AML-193 (cell line): ENCODE results near the gene KCNJ12.
A peak's percentile ranks its signal among the peaks of the same experiment; 100 is the strongest.
"Not testable (repeated sequence)": the region's sequence is repeated elsewhere in the genome, so short reads cannot be mapped to it uniquely, and the experiment has no call there.

Source experiments
- DNase-seq, 2 experiments: peaks; one replicate each; lab custom pipeline; 2025; lab: John Stamatoyannopoulos, UW

KCNJ12 gene

DNA sequence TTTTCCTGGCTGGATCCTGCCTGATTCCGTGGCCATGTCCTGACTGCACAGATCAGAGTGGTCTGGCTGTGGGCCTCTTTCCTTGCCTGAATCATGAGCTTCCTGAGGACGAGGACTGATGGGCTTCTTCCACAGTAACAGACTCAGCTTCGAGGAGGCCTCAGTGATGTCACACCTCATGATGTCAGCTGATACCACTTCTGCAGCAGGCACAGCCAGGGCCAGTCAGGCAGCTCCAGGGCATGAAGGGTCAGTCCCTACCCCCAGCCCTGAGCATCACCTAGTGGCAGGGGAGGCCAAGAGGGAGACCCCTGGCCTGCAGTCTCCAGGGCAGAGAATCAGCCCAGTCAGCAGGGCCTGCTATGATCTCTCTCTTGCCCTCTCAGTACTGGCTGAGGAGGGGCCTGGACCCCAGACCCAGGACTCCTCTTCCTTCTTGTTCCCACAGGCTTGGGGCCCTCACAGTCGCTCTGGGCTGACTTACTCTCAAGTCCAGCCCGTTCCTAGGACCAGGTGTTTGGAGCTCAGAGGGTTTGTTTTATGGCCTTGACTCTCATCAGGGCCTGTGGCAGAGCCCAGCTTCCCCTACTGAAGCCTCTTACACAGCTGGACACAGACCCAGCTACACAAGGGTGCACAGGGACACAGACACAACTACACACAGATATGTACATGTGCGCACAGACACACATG lies 26.7 kb upstream of the KCNJ12 start:
- not testable (repeated sequence) for DNase-seq

DNA sequence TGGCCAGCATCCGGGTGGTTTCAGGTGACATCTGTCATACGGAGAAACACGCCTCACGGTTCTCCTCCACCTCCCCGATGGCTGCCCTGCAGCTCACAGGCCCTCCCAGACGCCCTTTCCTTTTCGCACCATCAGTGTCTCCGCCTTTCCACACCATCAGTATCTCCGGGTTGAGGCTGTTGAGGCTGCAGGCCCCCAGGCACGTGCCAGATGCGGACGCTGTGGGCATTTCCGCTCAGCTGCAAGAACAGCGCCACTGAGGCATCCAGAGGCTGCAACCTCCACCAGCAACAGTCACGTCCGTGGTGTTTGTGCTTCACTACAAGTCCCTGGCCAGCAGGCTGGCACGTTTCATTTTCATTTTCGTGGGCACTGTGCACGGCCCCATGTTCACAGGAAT lies 25.7 kb upstream of the KCNJ12 start:
- DNase-seq: not testable (repeated sequence)

DNA sequence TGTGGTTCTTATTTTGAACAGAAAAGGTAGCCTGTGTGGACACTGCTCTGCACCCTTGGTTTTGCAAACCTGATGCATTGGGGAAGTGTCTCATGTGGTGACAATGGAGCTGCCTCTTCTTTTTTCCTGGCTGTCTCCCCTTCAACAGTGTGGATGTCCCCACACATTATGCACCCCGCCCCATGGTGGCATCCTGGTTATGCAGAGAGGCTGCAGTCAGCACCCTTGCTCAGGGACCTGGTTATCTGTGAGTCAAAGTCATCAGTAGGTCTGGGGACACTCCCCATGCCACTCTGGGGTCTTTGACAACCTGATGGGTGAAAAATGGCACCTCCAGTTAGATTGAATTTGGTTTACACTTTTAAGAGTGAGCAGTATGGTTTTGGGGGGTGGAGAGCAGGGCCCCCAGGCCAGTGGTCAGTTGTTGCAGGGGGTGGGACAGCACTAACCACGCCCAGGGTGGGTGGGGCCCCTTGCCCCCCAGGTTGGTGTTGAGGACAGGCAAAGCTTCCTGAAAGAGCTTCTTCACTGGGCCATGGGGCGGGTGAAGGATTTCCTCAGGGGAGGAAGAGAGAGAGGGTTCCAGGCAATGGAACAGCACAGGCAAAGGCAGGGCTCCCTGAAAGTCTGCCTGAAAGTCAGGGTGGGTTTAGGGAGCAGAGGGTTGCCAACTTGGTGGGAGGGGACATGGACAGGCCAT lies 24.6 kb upstream of the KCNJ12 start:
- no peak for DNase-seq

DNA sequence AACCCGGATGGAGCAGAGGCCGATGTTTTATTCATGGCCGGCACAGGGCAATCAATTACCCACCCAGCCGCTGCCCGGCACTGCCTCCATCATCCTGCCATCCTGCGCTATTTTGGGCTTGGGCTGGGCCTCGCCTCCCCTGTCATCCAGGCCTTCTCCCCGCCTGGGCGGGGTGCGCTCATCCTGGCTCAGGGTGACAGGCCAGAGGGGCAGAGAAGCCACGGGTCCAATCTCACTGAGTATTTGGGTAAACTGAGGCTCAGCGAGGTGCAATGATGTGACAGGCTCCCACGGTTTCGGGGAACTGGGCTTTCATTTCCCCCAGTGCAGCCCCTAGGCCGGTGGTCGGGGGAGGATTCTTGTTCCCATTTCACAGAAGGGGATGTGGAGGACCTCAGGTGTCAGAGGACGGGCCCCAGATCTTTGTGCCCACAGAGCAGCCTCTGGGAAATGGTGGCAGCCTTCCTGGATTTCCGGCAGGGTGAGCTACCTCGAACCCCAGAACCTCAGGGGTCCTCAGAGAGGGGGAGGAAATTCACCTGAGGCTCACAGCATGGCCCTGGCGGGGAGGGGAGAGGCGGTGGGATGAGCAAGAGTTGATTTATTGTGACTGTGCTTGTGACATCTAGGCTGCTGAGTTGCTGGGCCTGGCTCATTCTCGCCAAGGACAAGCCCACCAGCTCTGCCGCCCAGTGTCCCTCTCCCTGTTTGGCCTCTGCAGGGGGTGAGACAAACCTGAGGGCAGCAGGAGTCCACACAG lies 23.8 kb upstream of the KCNJ12 start:
- DNase-seq: no peak

- DNase-seq: no peak
Measured at GRCh38 chr17:21352981-21353265, 23.2 kb upstream of the KCNJ12 start.

DNA sequence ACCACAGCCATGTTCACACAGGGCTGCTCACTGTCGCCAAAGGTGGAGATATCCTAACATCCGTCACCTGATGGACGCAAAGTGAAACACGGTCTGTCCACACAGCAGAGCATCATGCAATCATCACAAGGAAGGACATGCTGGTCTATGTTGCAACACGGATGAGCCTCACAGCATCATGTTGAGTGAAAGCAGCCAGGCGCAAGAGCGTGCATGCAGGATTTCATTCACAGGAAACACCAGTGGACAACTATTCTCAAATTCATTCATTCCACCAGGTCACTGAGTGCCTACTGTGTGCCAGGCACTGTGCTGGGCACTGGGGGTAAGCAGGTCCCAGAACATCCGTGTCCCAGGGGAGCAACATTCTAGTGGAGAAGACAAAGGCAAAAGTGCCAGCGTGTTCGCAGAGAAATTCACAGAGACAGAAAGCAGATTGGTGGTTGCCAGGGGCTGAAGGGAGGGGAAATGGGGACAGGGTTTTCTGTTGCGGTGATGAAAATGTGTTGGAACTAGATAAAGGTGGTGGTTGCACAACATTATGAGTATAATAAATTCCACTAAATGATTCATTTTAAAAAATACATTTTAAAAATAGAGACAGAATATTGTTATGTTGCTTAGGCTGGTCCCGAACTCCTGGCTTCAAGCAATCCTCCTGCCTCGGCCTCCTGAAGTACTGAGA lies 22.7 kb upstream of the KCNJ12 start:
- peak in 1 of 2 experiments; percentile 23 for DNase-seq

DNA sequence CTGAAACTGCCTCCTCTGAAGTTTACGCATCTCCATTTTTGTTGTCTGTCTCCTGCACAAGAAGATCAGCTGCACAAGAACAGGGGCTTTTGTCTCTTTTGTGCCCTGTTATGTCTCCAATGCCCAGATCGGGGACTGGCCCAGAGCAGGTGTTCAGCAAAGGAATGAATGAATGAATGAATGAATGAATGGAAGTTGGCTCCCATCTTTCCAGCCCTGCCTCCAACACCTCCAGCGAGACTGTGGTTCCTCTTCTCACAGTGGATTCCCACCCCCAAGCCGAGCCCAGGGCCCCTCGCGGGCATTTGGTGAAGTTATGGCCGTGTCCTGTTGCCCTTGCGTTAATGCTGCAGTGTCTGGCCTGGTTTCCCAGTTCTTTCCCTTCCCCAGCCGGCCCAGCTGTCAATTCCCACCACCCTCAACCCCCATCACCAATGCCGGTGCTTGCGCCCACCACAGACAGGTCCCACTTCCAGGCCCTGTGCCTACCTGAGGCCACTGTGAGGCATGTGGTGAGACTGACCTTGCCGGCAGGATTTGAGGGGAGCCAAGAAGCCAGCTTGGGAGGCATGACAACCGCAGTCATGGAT lies 21.3 kb upstream of the KCNJ12 start:
- DNase-seq: no peak

GRCh38 chr17:21355586-21355985 lies 20.6 kb upstream of the KCNJ12 start:
- DNase-seq: no peak

- no peak for DNase-seq
Measured at GRCh38 chr17:21356537-21357127, 19.5 kb upstream of the KCNJ12 start.

GRCh38 chr17:21357281-21357680 lies 18.9 kb upstream of the KCNJ12 start:
- no peak for DNase-seq

DNA sequence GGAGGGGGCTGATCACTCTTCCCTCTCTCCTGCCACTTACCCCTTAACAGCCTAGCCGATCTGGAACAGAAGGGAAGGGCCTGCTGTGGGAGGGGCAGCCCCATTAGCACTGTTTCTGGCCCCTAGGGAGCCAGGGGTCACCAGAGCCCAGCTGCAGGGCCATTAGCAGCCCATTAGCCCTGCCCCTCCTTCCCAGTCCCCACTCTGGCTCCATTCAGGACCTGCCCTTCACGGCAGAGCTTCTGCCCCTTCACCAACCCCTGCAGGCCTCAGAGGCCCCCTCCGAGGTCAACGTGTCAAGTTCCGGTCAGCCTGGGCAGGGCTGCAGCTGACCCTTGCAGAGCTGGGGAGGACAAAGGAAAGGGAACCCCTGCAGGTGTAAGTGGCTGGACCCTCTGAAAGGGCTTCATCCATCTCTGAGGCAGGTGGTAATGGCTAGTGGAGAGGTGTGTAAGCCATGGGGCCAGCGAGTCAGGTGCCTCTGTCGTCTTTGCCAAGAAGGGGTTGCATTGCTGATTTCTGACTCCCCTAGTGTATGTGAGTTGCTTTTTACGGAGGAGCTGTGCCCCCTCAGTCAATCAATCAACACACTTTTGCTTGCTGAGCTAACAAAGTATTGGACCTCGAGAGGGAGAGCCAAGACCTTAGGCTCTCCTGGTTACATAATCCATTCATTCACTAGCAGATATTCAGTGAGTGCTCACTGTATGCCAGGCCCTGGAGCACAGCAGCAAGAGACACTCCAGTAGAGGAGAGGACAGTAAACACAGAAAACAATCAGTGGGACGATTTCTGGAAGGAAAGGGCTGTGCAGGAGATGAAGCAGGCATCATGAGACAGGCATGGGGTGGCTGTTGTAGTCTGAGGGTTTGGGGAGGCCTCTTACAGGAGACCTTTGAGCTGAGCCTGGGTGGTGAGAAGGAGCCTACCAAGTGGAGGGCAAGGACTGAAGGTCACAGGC lies 18.2 kb upstream of the KCNJ12 start:
- no peak for DNase-seq

DNA sequence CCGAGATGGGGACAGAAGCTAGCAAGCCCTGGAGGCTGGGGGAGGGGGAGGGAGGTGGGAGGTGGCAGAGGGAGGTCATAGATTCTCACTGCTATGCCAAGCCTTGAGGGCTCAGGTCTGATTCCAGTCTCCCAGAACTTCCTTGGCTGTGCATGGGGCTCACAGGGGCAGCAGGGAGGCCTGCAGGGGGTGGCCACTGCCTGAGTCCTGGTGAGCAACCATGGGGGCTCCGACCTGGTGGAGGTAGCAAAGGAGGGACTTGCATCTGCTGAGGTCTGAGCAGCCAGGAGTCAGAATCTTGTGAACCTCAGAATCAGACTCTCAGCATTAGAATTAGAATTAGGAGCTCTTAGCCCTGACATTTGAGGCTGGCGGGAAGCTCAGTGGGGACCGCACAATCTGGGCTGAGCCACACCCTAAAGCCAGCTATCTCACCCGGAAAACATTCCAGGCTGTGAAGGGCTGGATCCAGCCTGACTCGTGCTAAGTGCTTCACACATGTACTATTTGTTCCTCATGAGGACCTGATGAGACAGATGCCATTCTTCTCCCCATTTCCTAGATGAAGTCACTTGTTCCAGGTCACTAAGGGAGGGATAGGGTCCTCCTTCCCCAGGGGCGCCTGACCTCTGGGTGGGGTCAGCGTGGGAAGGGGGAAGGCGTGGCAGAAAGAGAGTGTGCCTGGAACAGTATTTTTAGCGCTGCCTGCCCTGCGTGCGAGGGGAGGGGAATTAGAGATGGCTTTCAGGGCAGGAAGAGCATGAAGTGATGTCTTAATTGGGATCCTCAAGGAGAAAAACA lies 17.3 kb upstream of the KCNJ12 start:
- no peak for DNase-seq

- DNase-seq: no peak
Measured at GRCh38 chr17:21359483-21359840, 16.7 kb upstream of the KCNJ12 start.

DNA sequence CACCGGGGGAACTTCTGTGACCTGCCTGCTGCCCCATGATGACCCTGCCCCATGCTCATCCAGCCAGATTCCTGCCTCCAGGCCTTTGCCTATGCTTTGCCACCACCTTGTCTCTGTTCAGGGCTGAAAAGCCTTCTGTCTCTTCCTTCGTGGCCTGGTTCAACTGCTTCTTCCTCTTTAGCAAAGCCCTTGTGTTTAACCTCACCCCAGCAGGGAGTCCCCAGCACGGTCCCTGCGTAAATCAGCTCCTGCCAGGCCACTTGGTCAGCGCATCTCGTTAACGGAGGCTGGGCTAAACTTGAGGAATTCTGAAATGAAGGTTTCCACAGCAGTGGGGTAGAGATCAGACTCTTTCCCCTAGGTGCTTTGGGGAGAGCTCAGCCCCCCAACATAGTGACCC lies 16.1 kb upstream of the KCNJ12 start:
- DNase-seq: no peak

- no peak for DNase-seq
Measured at GRCh38 chr17:21361020-21361809, 14.9 kb upstream of the KCNJ12 start.

DNA sequence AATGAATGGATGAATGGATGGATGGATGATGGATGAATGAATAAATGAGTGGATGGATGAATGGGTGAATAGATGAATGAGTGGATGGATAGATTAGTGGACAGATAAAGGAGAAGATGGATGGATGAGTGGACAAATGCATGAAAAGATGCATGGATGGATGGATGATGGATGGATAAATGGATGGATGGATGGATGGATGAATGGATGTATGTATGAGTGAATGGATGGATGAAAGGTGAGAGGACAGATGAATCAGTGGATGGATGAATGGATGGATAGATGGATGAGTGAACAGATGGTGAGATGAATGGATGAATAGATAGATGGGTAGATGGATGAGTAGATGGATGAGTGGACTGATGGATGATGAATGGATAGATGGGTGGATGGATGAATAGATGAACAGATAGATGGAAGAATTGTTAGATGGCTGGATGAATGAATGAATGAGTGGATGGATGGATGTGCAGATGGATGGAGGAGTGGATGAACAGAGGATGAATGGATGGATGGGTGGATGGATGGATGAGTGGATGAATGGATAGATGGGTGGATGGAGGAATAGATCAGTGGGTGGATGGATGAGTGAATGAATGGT lies 13.7 kb upstream of the KCNJ12 start:
- DNase-seq: no peak

- no peak for DNase-seq
Measured at GRCh38 chr17:21363776-21364642, 12.1 kb upstream of the KCNJ12 start.

DNA sequence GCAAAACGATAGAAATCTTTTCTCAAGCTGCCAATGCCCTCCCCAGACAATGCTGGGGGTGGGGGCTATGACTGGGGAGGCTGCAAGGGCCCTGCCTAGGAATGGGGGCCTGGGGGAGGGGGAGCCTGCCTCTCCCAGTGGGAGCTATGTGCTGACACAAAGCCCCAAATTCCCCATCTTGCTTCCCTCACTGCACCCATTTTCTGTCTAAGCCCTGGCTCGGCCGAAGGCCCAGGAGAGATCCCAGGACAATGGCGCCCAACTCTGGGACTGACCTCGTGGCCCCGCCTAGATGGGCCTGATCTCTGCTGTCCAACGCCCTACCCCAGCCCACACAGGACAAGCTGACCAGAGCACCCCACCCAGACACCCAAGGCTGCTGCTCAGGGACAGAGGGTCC lies 11.1 kb upstream of the KCNJ12 start:
- DNase-seq: no peak
